Measurements from ENCODE around the gene PPP1R16B.
"Not testable (repeated sequence)": the region's sequence is repeated elsewhere in the genome, so short reads cannot be mapped to it uniquely, and the experiment has no call there.

PPP1R16B gene

DNA sequence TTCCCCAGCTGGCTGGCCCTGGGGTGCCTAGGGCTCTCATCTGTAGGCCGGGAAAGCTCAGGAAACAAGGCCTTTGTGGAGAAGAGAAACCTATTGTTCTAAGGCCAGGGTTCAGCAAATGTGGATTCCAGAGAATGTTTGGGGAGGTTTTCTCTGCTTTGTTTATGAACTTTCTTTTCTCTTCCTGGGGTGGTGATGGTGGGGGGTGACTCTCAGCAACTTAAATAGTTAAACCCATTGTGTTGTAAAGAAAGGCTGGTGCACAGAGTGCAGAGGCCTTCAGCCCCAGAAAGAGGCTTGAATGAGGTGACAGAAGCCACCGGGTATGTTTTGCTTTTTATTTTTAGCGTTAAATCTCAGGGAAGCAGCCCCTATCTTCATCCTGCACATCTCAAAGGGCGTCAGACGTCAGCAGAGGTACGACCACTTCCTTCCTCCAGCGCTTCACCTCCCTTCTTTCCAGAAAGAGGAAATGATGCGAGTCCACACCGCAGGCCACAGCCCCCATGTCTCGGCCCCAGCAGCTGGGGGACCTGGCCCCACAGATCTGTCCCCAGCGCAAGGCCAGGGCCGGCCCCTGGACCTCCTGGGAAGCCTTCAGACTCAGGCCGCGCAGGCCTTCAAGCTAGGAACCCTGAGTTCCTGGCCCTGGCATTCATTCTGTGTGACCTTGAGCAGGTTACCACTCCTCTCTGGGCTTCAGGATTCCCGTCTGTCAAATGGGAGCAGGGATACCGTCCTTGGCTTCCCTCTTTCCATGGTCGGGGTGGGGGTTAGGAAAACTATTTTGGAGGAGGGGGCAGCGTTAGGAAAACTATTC, 605 bp upstream of the PPP1R16B start:
- peaks cover 33% of the 10 kb centered on the region for H3K4me1 ChIP-seq (ENCODE audit: insufficient read depth, low read length)
- H3K36me3 ChIP-seq (ENCODE audit: insufficient read depth, low read length): no peaks in the 10 kb centered on the region
- H3K27me3 ChIP-seq (ENCODE audit: insufficient read depth, low read length): no peaks in the 10 kb centered on the region
- peak overlapping the region; percentile 94 for H2AFZ ChIP-seq (ENCODE audit: low read depth, low read length)
- H3K9me3 ChIP-seq (ENCODE audit: low read length): no peaks in the 10 kb centered on the region
- H3K4me3 ChIP-seq (ENCODE audit: low read length): peak overlapping the region; percentile 61

DNA sequence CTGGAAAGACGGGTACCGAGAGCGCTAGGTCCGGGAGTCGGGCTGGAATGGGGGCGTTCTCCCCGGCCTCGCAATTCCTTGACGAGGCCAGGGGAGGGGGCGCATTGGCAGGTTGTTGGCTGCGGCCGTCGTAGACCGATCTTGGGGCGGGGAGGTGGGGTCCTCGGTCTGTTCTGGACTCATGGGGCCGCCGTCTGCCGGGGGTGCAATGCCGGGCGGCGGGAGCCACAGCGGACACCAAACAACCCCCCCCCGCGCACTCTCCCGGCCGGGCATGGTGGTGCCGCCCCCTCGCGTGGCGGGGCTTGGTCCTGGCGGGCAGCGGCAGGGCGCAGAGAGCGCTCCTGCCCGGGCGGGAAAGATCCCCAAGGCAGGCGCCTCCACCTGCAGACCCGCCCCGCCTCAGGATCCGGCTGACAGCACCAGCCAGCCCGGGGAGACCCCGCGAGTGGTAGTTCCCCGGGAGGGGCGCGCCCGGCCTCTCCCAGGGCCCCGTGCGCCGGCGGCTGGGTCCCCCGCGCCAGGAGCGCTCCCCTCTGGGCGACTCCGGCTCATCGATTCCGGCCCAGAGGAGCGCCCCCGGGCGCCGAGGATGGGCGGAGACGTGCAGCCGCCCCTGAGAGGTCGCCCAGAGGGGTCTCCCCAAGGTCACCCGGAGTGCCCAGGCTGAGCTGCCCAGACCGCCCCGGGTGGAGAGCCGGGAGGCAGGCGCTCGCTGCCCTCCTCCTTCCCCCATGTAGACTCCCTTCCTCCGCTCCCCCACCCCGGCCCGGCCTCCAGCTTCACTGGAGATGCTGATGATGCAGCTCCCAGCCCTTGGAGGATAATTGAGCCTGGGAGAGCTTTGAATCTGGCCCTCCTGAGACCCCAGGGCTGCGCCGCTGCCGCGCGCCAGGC, 709 bp downstream of the PPP1R16B start:
- Histone ChIP-seq H3K4me1 (ENCODE audit: insufficient read depth, low read length) (peaks cover 33% of the 10 kb centered on the region), H3K36me3 (ENCODE audit: insufficient read depth, low read length) (no peaks in the 10 kb centered on the region), H3K9me3 (ENCODE audit: low read length) (no peaks in the 10 kb centered on the region), H3K27me3 (ENCODE audit: insufficient read depth, low read length) (no peaks in the 10 kb centered on the region), H3K4me3 (ENCODE audit: low read length) (peak overlapping the region; percentile 61), H2AFZ (ENCODE audit: low read depth, low read length) (peak overlapping the region; percentile 94)

DNA sequence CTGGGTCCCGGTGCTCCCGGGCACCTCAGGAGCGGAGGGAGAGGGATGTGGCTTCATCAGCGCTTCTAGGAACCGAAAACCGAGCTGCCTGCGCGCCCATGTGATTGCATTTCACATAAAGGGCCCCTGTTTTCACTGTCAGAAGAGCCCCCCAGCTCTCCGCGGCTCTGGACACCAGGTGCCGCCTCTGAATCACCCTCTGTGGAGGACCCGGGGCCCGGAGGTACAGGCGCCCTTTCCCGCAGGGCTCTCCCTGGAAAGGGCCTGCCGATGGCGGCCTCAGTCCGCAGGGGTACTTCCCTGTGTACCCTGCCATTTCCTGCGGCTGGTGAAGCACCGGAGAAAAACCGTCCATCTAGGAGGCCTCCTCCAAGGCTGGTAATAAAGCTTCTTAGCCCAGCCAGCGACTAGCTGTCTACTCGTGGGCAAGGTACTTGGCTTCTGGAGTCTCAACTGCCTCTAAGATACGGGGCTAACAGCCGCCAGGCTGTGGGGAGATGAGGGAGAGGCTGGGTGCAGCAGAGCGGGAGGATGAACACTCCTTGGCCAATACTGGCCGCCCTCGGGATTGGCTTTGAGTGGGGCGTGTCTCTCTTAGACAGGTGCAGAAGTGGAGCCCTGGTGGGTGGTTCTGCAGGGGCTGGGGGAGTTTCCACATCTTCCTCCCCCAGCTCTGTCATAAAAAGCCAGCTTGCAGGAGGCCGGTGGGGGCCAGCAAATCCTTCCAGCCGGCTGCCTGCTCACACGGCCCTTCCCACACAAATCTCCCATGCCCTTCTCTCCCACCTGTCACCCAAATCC, 1.6 kb downstream of the PPP1R16B start:
- no peaks in the 10 kb centered on the region for H3K9me3 ChIP-seq (ENCODE audit: low read length)
- H3K4me3 ChIP-seq (ENCODE audit: low read length): peak overlapping the region; percentile 61
- no peaks in the 10 kb centered on the region for H3K36me3 ChIP-seq (ENCODE audit: insufficient read depth, low read length)
- no peaks in the 10 kb centered on the region for H3K27me3 ChIP-seq (ENCODE audit: insufficient read depth, low read length)
- peaks cover 33% of the 10 kb centered on the region for H3K4me1 ChIP-seq (ENCODE audit: insufficient read depth, low read length)
- H2AFZ ChIP-seq (ENCODE audit: low read depth, low read length): peak overlapping the region; percentile 94

DNA sequence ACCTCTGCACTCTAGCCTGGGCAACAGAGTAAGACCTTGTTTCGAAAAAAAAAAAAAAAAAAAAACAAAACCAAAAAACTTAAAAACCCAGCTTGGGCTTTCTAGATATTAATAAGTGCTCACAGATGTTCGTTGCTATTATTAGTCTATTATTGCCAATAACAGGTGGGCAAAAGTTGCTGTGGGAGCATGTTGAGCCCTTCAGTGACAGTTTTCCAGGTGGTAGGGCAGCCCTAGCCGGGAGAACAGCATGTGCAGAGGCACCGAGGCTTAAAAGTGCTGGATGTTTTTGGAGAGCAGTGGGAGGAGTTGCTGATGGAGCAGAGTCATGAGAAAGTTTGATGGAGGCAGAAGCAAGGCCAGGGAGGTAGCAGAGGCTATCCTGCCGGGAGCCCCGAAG, 4.4 kb downstream of the PPP1R16B start:
- Histone ChIP-seq H3K4me1 (ENCODE audit: insufficient read depth, low read length) (peaks cover 20% of the 10 kb centered on the region), H3K9me3 (ENCODE audit: low read length) (no peaks in the 10 kb centered on the region), H3K27me3 (ENCODE audit: insufficient read depth, low read length) (no peaks in the 10 kb centered on the region), H2AFZ (ENCODE audit: low read depth, low read length) (no peak overlapping the region), H3K36me3 (ENCODE audit: insufficient read depth, low read length) (no peaks in the 10 kb centered on the region), H3K4me3 (ENCODE audit: low read length) (no peak overlapping the region)

DNA sequence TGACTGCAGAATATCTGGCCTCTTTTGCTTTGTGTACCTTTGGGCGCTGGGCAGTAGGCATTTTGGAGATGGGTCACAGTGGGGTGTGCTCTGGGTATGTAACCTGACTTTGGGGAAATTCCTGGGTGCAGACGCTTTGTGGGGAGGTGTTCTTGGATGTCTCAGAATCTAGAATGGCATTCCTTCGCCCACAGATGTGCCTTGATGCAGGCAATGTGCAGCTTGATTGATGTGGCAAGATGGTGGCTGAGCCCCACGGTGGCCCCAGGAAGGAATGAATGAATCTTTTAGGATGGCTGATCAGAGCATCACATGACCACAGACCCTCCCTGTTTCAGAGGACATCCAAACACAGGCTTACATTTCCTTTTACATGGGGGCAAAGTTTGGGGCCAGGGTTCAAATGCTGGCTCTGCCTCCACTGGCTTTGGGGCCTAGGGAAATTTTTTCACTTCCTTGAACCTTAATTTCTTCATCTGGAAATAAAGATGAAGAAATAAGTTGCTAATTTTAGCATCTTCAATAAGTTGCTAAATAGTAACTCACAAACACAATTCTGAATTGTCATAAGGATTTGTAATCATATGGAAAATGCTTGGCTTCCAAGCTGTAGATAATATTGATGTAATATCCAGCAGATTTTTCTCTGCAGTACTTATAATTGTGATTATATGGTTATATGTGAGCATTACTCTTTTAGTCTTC, 5.6 kb downstream of the PPP1R16B start:
- no peak overlapping the region for H3K4me3 ChIP-seq (ENCODE audit: low read length)
- no peaks in the 10 kb centered on the region for H3K36me3 ChIP-seq (ENCODE audit: insufficient read depth, low read length)
- H3K4me1 ChIP-seq (ENCODE audit: insufficient read depth, low read length): peaks cover 15% of the 10 kb centered on the region
- H3K27me3 ChIP-seq (ENCODE audit: insufficient read depth, low read length): no peaks in the 10 kb centered on the region
- no peak overlapping the region for H2AFZ ChIP-seq (ENCODE audit: low read depth, low read length)
- no peaks in the 10 kb centered on the region for H3K9me3 ChIP-seq (ENCODE audit: low read length)

DNA sequence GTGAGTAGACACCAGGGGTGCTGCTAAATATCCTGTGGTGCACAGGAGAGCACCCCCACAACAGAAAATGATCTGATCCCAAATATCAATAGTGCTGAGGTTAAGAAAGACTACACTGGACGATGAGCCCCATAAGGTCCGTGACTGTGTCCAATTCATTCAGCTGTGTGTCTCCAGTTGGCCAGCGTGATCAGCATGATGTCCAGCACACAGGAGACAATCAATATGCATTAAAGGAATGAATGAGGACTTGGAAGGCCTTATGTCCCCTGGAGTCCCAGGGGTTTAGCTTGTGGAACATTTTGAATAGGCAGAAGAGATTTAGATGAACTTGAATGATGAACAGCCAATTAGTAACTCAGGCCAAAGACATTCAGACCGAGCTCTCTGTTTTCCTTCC, 6.3 kb downstream of the PPP1R16B start:
- H2AFZ ChIP-seq (ENCODE audit: low read depth, low read length): no peak overlapping the region
- no peak overlapping the region for H3K4me3 ChIP-seq (ENCODE audit: low read length)
- H3K27me3 ChIP-seq (ENCODE audit: insufficient read depth, low read length): no peaks in the 10 kb centered on the region
- no peaks in the 10 kb centered on the region for H3K36me3 ChIP-seq (ENCODE audit: insufficient read depth, low read length)
- peaks cover 15% of the 10 kb centered on the region for H3K4me1 ChIP-seq (ENCODE audit: insufficient read depth, low read length)
- H3K9me3 ChIP-seq (ENCODE audit: low read length): no peaks in the 10 kb centered on the region

DNA sequence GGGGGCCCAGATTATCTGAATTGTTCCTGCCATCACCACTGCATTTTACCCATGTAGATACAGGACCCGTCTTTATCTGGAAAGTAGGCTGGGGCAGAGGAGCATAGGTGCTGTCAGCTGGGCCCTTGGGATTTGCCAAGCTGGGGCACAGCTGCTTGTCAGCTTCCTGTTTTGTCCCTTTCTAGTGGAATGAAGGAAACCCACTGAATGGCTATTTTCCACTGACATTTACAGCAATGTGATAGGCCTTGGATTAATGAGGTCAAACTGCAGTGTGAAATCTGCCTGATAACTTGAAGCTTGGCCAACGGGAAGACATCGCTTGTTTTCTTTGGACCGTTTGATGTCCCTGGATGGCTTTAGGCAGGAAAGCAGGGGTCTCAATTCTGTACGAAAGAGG, 6.7 kb downstream of the PPP1R16B start:
- no peaks in the 10 kb centered on the region for H3K36me3 ChIP-seq (ENCODE audit: insufficient read depth, low read length)
- no peaks in the 10 kb centered on the region for H3K9me3 ChIP-seq (ENCODE audit: low read length)
- H3K4me1 ChIP-seq (ENCODE audit: insufficient read depth, low read length): peaks cover 10% of the 10 kb centered on the region
- no peak overlapping the region for H2AFZ ChIP-seq (ENCODE audit: low read depth, low read length)
- H3K4me3 ChIP-seq (ENCODE audit: low read length): no peak overlapping the region
- no peaks in the 10 kb centered on the region for H3K27me3 ChIP-seq (ENCODE audit: insufficient read depth, low read length)

DNA sequence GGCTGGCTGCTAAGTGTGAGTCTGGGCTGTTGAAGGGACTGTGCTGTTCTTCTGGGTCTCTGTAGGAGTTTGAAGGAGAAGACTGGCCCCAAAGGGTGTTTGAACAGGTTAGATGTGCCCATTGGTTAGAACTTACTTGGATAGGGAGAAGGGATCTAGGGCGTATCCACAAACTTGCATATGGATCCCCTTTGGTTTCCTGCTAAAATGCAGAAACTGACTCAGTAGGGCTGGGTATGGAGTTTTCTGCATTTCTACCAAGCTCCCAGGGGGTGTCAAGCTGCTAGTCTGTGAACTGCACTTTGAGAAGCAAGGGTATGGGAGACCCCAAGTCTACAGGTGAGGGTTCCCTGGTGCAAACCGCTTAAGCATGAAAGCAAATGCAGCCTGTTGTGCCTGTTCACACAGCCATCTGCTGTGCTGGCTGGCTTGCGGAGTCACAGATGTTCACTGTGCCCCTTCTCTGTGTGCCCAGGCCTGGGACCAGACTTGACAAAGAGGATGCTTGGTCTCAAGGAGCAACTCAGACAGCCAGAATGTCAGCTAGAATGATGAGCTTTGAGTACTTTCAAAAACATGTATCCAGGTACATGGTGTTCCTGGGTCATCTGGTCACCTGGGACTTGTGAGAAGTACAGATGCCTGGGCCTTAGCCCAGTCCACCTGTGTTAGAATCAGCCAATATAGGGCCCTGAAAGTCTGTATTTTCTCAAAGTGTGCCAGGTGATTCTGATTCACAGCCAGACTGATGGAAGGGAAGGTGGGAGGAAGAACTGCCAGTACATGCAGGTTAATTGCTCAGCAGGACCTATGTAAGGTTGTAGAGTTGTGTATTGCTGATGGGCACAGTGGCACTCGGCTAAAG, 7.4 kb downstream of the PPP1R16B start:
- Histone ChIP-seq H2AFZ (ENCODE audit: low read depth, low read length) (no peak overlapping the region), H3K27me3 (ENCODE audit: insufficient read depth, low read length) (no peaks in the 10 kb centered on the region), H3K9me3 (ENCODE audit: low read length) (no peaks in the 10 kb centered on the region), H3K36me3 (ENCODE audit: insufficient read depth, low read length) (no peaks in the 10 kb centered on the region), H3K4me3 (ENCODE audit: low read length) (no peak overlapping the region), H3K4me1 (ENCODE audit: insufficient read depth, low read length) (peaks cover 9% of the 10 kb centered on the region)

DNA sequence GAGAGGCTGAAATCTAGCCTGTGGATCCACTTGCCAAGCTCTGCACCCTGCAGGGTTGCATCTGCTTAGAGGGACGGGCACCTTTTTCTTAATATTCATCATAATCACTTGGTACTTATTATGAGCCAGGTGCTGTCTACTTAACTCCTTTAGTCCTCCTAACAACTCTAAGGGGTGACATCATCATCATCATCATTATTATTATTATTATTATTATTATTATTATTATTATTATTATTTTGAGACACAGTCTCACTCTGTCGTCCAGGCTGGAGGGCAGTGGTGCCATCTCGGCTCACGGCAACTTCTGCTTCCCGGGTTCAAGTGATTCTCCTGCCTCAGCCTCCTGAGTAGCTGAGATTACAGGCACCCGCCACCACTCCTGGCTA, 8.1 kb downstream of the PPP1R16B start:
- H3K4me1 ChIP-seq (ENCODE audit: insufficient read depth, low read length); H3K36me3 ChIP-seq (ENCODE audit: insufficient read depth, low read length); H3K4me3 ChIP-seq (ENCODE audit: low read length); H2AFZ ChIP-seq (ENCODE audit: low read depth, low read length); H3K9me3 ChIP-seq (ENCODE audit: low read length); H3K27me3 ChIP-seq (ENCODE audit: insufficient read depth, low read length): not testable (repeated sequence)

DNA sequence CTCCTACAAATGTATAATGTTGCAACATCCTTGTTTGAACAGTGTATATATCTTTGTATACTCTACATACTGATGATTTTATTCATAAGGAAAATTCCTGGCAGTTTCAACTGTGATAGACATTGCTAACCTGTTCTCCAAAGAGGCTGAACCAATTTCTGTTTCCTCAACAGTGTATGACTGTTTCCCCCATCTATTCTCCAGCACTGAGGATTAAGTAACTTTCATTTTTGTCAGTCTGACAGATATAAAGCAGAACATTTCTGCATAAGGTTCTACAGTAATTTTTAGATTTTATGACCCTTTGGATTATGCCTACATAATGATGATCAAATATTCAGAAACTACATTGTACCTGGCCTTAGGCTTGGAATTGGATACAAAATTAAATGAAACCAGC, 9.9 kb downstream of the PPP1R16B start:
- H3K36me3 ChIP-seq (ENCODE audit: insufficient read depth, low read length): no peaks in the 10 kb centered on the region
- no peaks in the 10 kb centered on the region for H3K4me1 ChIP-seq (ENCODE audit: insufficient read depth, low read length)
- H3K27me3 ChIP-seq (ENCODE audit: insufficient read depth, low read length): no peaks in the 10 kb centered on the region
- H3K4me3 ChIP-seq (ENCODE audit: low read length): no peak overlapping the region
- H3K9me3 ChIP-seq (ENCODE audit: low read length): no peaks in the 10 kb centered on the region
- no peak overlapping the region for H2AFZ ChIP-seq (ENCODE audit: low read depth, low read length)

DNA sequence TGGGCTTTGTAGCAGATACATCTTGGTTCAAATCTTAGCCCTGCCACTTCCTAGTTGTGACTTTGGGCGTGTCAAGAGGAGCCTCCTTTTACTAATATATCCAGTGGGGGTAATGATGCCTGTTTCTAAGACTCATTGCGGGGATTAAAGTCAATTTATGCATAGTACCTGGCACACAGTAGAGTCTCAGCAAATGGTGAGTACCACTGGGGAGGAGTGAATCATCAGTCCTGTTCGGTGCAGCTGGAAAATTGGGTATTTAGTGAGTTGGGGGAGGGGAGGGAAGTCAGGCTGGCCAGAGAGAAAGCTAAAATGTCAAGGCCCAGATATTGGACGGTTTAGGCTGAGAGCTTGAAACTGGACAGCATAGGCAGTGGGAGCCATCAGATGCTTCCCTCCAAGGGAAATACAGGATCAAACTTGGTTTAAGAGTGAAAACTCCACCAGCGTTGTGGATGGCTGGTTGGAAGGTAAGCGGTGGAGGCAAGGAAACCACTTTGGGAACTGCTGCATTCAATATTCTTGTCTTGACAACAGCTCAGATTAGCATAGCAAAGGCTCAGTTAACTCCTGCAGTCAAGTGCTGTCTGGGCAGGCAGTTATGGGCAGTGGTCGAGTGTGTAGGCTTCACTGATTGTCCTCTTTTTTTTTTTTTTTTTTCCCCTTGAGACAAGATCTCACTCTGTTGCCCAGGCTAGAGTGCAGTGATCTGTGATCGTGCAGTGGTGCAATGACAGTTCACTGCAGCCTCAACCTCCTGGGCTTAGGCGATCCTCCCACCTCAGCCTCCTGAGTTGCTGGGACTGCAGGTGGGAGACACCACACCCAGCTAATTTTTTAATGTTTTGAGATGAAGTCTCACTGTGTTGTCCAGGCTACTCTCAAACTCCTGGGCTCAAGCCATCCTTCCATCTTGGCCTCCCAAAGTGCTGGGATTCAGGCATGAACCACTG, 12.9 kb downstream of the PPP1R16B start:
- no peaks in the 10 kb centered on the region for H3K9me3 ChIP-seq (ENCODE audit: low read length)
- no peaks in the 10 kb centered on the region for H3K36me3 ChIP-seq (ENCODE audit: insufficient read depth, low read length)
- no peak overlapping the region for H3K4me3 ChIP-seq (ENCODE audit: low read length)
- H3K27me3 ChIP-seq (ENCODE audit: insufficient read depth, low read length): no peaks in the 10 kb centered on the region
- H2AFZ ChIP-seq (ENCODE audit: low read depth, low read length): no peak overlapping the region
- H3K4me1 ChIP-seq (ENCODE audit: insufficient read depth, low read length): no peaks in the 10 kb centered on the region
